ENCODE data around the gene STRADA. TPM values are rescaled to one million over a fixed set of nuclear protein-coding genes. Genes with fewer than 3 reads are reported as not detected.

The STRADA gene
- polyA plus RNA-seq, 3 donors from 2014 or later: 22.3 to 34.9 (median 33.0) TPM

DNA sequence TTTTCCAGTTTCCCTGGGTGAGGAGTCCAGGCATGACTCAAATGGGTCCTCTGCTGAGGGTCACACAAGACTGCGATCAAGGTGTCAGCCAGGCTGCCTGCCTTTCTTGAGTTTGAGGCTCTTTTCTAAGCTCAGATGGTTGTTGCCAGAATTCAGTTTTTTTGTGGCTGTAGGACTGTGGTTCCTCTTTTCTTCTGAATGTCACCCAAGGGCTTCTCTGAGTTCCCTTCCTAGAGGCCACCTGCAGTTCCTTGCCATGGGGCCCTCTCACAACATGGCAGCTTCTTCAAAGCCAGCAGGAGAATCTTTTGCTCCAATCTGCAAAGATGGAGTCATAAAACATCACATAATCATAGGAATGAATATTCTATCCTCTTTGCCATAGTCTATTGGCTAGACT, 59.2 kb downstream of the STRADA start:
- H3K4me3 Mint-ChIP-seq: no peak overlapping the region
- peaks cover 0 to 20% (median 19%) of the 10 kb centered on the region in 3 donors for H3K36me3 Mint-ChIP-seq
- H3K27ac Mint-ChIP-seq: peak overlapping the region in 2 of 6 donors; percentile 12 to 22
- H3K27me3 Mint-ChIP-seq (ENCODE audit: low read depth in 3 of 3): peaks cover 0 to 3% (median 0%) of the 10 kb centered on the region in 3 donors
- H3K9me3 Mint-ChIP-seq: no peaks in the 10 kb centered on the region
- DNase-seq: no peak
- peaks cover 0 to 2% of the 10 kb centered on the region in 2 donors for H3K4me1 Mint-ChIP-seq

DNA sequence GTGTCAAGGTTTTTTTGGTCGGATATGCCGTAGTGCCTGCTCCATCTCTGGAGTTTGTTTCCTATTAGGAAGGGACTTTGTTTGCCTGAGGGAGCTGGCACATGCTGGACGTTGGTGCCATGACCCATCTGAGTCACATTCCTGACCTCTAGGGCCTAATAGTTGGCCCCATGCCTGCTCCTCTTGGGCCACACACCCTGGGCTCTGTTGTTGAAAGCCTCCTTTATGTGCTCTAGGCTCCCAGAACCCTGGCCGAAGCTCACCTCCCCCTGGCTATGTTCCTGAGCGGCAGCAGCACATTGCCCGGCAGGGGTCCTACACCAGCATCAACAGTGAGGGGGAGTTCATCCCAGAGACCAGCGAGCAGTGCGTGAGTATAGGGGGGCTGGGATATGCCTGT, 60.1 kb downstream of the STRADA start:
- Mint-ChIP-seq H3K4me3 (no peak overlapping the region), H3K4me1 (peaks cover 0 to 2% of the 10 kb centered on the region in 2 donors), H3K9me3 (no peaks in the 10 kb centered on the region), H3K36me3 (peaks cover 0 to 20% (median 19%) of the 10 kb centered on the region in 3 donors), H3K27me3 (ENCODE audit: low read depth in 3 of 3) (peaks cover 0 to 3% (median 0%) of the 10 kb centered on the region in 3 donors), H3K27ac (peak overlapping the region in 3 of 6 donors; percentile 17 to 45 (median 36))
- DNase-seq: no peak

DNA sequence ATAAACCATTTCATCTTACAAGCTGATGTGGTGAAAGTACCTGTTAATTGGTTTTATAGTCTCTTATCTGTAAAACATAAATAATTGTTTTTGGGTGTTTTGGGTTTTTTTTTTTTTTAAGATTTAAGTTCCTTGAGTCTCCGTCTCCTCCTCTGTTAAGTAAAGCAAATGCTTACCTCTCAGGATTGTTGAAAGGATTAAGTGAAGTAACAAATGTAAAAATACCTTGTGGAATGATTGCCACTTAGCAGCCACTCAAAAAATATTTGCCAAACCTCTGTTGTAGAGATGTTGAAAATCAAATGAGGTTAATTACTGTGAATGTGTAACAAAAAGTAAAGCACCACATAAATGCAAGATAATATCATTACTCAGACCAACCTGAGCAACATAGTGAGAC, 60.9 kb downstream of the STRADA start:
- Mint-ChIP-seq H3K36me3 (peaks cover 3 to 18% (median 17%) of the 10 kb centered on the region in 3 donors), H3K9me3 (no peaks in the 10 kb centered on the region), H3K4me1 (peaks cover 0 to 4% of the 10 kb centered on the region in 2 donors), H3K4me3 (no peak overlapping the region), H3K27ac (no peak overlapping the region), H3K27me3 (ENCODE audit: low read depth in 3 of 3) (peaks cover 0 to 3% (median 0%) of the 10 kb centered on the region in 3 donors)
- DNase-seq: no peak

DNA sequence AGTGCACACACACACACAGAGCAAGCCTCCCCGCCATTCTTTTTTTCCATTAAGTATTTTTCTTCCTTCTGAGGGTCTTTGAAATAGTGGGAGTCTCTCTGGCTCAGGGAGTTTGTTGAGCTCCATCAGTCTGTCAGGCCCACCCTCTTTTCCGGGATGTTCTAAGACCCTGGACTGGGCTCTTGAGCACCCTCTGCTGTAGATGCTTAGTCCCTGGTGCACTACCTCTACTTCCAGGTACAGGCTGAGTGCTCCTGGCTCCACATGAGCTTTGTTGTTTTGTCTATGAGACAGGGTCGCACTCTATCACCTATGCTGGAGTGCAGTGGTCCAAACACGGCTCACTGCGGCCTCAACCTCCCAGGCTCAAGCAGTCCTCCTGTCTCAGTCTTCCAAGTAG, 62.4 kb downstream of the STRADA start:
- Mint-ChIP-seq H3K4me1 (peaks cover 0 to 6% of the 10 kb centered on the region in 2 donors), H3K36me3 (peaks cover 3 to 12% (median 11%) of the 10 kb centered on the region in 3 donors), H3K27ac (peak overlapping the region in 2 of 6 donors; percentile 34 to 53), H3K4me3 (no peak overlapping the region), H3K27me3 (ENCODE audit: low read depth in 3 of 3) (peaks cover 0 to 1% (median 0%) of the 10 kb centered on the region in 3 donors), H3K9me3 (no peaks in the 10 kb centered on the region)
- DNase-seq: no peak

DNA sequence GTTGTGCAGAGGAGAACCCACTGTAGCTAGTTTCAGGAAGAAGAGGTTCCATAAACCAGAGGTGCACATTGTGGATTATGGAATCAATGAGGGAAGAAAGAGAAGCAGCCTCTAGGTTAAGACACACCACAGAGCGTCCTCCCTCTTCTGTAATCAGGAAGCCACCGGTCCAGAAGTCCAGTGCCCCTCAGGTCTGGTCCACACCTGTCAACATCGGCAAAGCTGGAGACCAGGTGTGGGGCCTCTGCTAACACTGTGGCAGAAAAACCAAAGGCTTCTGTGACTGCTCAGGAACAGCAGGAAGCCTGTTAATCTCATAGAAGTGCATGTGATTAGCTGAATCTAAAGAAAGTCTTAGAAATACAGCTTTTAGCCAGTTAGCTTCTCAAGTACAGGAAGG, 65.0 kb downstream of the STRADA start:
- H3K4me1 Mint-ChIP-seq: peaks cover 0 to 6% of the 10 kb centered on the region in 2 donors
- peaks cover 0 to 8% (median 3%) of the 10 kb centered on the region in 3 donors for H3K36me3 Mint-ChIP-seq
- no peaks in the 10 kb centered on the region for H3K9me3 Mint-ChIP-seq
- H3K27me3 Mint-ChIP-seq (ENCODE audit: low read depth in 3 of 3): peaks cover 0 to 2% (median 0%) of the 10 kb centered on the region in 3 donors
- DNase-seq: no peak
- H3K27ac Mint-ChIP-seq: peak overlapping the region in 4 of 6 donors; percentile 18 to 65 (median 48)
- H3K4me3 Mint-ChIP-seq: no peak overlapping the region

DNA sequence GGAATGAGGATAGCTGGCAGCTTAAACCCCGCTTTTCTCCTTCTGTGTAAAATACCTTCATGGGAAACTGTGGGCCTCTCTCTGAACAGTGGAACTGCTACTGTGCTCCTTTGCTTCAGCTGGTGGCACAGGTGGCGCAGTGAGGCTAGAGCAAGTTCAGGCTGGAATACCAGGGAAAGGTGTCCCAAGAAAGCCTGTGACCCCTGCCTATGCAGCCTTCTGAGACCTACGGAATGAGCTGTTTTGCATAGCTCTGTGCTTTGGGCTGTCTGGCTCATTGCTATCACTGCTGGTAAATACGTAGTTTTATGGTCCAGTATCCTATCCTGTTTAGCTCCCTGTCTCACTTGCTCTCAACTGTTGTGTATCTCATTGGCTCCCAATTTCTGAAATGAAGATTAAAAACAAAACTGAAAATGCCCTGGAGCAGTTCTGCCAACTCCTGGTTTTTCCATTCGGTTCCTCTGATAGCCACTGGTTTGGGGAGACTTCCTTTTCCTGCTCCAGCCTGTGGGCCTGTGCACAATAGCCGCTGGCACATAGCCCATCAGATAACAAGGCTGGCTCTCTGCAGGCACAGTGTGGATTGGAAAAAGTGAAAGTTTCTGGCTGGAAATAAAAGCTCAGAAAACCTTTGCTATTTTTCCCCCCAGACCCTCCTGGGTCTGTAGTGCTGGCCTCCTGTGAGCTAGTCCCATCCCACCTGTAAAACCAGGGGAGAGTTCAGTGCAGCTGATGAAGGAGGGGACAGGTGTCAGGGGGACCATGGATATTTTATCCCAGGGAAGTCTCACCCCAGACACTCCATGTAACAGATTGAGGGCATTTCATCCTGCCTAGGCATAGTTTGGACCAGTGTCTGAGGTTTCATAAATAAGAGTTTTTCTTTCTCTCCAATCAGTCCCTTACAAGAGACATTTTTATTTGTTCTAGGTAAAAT, 65.7 kb downstream of the STRADA start:
- H3K36me3 Mint-ChIP-seq: peaks cover 1 to 10% (median 3%) of the 10 kb centered on the region in 3 donors
- DNase-seq: no peak
- H3K9me3 Mint-ChIP-seq: no peaks in the 10 kb centered on the region
- H3K27ac Mint-ChIP-seq: peak overlapping the region in 4 of 6 donors; percentile 18 to 65 (median 48)
- H3K27me3 Mint-ChIP-seq (ENCODE audit: low read depth in 3 of 3): peaks cover 0 to 2% (median 0%) of the 10 kb centered on the region in 3 donors
- H3K4me3 Mint-ChIP-seq: no peak overlapping the region
- H3K4me1 Mint-ChIP-seq: peaks cover 0 to 6% of the 10 kb centered on the region in 2 donors

DNA sequence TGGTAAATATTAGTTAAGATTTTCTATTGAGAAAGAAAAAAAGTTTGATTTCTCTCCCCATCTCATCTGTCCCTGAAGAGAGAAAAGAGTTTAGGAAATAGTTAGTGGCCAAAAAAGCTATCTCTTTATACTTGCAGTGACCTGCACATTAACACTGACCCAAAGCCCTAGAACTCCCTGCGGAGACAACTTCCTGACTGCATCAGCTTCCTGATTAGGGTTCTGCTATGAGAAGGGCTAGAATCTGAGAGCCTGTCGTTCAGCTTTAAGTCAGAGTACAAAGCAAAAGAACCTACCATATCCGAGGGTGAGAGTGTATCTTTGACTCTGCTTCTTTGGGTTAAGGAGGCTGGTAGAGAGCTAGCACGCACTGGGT, 66.4 kb downstream of the STRADA start:
- H3K4me3 Mint-ChIP-seq: no peak overlapping the region
- no peaks in the 10 kb centered on the region for H3K9me3 Mint-ChIP-seq
- H3K36me3 Mint-ChIP-seq: peaks cover 3 to 14% (median 4%) of the 10 kb centered on the region in 3 donors
- H3K4me1 Mint-ChIP-seq: peaks cover 0 to 6% of the 10 kb centered on the region in 2 donors
- no peak for DNase-seq
- peak overlapping the region in 1 of 6 donors; percentile 26 for H3K27ac Mint-ChIP-seq
- H3K27me3 Mint-ChIP-seq (ENCODE audit: low read depth in 3 of 3): peaks cover 0 to 2% (median 2%) of the 10 kb centered on the region in 3 donors

DNA sequence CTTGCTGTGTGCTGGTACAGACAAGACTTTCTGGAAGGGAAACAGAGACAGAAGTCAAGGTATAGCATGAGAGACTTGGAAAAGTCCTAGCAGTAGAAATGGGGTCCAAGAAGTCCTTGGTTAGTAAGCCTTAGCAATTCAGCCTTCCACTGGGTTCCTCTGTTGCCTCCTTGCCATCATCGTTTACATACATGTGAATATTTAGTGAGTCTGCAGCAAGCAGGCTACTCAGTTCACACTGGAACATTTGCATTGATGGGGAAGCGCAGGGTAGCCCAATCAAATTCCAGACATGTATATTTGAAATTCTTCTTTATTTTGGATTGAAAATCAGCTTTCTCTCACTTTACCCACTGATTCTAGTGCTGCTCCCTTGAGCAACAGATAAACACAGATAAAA, 68.7 kb downstream of the STRADA start:
- Mint-ChIP-seq H3K27me3 (ENCODE audit: low read depth in 3 of 3) (peaks cover 2 to 5% (median 2%) of the 10 kb centered on the region in 3 donors), H3K4me1 (peaks cover 0 to 6% of the 10 kb centered on the region in 2 donors), H3K4me3 (no peak overlapping the region), H3K9me3 (no peaks in the 10 kb centered on the region), H3K36me3 (peaks cover 8 to 19% (median 13%) of the 10 kb centered on the region in 3 donors), H3K27ac (peak overlapping the region in 2 of 6 donors; percentile 2 to 68)
- no peak for DNase-seq

DNA sequence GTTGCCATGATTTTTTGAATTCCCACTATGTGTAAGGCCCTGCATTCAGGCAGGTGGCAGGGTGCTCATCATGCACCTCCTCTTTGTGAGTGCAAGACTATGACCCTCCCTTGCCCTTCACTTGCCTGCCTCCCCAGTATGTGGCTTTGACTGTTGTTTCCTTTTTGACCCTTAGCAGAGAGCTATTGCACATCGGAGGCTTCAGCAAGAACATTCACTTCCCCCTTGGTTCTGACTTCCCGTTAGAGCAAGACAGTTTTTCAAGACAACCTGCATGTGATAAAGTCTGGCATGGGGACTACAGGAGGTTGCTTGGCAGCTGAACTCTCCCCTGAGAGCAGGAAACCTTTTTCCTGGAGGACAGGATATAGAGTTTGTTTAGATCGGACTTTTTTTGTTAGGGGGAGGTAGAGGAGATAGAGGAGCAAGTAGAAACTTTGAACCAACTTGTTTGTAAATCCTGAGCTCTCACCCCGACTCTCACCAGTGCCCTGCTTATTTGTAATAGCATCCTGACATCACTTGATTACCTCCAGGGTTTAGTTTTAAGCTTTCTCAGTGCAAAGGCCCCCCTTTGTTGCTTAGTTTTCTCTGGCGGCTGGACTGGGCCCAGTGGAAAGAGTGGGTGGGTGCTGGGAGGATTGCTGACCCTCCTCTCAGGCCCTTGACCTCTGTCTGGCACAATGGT, 75.9 kb downstream of the STRADA start:
- Mint-ChIP-seq H3K36me3 (peaks cover 17 to 28% (median 20%) of the 10 kb centered on the region in 3 donors), H3K4me3 (peak overlapping the region in 4 of 5 donors; percentile 40 to 68 (median 52)), H3K9me3 (no peaks in the 10 kb centered on the region), H3K27me3 (ENCODE audit: low read depth in 3 of 3) (peaks cover 1 to 4% (median 2%) of the 10 kb centered on the region in 3 donors), H3K4me1 (peaks cover 22 to 27% of the 10 kb centered on the region in 2 donors), H3K27ac (peak overlapping the region; percentile 79 to 92 (median 90))
- peak in 2 of 3 donors; percentile 3 to 6 for DNase-seq

DNA sequence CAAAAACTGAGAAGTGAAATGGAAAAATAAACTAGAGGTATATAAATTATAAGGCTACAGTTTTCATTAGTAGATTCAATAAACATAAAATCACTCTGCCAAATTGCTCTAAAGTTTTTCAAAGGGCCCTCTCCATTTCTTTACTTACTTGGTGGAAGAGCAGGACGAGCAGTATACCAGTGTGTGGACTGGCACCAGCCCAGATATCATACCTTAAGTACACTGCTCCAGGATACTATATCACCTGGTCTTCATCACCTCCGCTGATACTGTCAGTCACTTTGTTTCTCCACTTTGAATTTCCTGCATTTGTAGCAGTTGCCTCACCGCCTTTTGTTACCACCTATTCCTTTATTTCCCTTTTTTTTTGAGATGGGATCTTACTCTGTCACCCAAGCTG, 81.7 kb downstream of the STRADA start:
- DNase-seq: no peak
- H3K27ac Mint-ChIP-seq: peak overlapping the region in 2 of 6 donors; percentile 40 to 61
- H3K36me3 Mint-ChIP-seq: peaks cover 17 to 34% (median 23%) of the 10 kb centered on the region in 3 donors
- H3K4me3 Mint-ChIP-seq: no peak overlapping the region
- no peaks in the 10 kb centered on the region for H3K9me3 Mint-ChIP-seq
- peaks cover 0 to 1% (median 0%) of the 10 kb centered on the region in 3 donors for H3K27me3 Mint-ChIP-seq (ENCODE audit: low read depth in 3 of 3)
- peaks cover 7 to 8% of the 10 kb centered on the region in 2 donors for H3K4me1 Mint-ChIP-seq

DNA sequence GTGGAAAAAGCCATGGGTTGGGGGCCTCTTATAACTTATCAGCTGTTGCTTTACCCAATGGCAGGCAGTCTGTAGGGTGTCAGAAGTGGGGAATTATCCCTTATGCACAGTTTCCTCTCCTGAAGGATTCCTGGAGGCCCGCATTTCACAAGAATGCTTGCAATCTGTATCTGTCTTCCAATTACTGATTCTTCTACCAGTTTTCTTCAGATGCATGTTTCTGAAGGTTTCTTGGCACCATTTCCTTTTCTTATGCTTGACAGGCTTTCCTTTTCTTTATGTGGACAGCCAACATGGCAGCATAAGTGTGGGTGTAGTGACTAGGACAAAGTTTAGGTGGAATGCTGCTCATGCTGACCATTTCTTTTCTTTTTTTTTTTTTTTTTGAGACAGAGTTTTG, 83.2 kb downstream of the STRADA start:
- no peak for DNase-seq
- peaks cover 22 to 40% (median 22%) of the 10 kb centered on the region in 3 donors for H3K36me3 Mint-ChIP-seq
- no peak overlapping the region for H3K4me3 Mint-ChIP-seq
- no peak overlapping the region for H3K27ac Mint-ChIP-seq
- H3K4me1 Mint-ChIP-seq: no peaks in the 10 kb centered on the region
- no peaks in the 10 kb centered on the region for H3K9me3 Mint-ChIP-seq
- H3K27me3 Mint-ChIP-seq (ENCODE audit: low read depth in 3 of 3): peaks cover 0 to 1% (median 0%) of the 10 kb centered on the region in 3 donors

DNA sequence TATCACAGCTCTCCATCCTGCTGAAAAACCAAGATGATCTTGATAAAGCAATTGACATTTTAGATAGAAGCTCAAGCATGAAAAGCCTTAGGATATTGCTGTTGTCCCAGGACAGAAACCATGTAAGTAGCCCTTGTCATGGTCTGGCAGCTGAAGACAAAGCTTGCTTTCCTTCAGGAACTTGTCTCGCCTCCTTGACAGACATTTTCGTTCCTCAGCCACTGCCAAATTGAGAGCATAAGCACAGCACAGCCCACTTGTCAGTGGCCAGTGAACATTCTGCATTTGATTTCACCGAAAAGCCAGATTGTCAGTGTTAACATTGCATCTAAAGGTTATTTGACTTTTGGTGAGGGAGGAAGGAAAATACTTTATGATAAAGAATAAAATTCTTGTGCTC, 83.8 kb downstream of the STRADA start:
- H3K9me3 Mint-ChIP-seq: no peaks in the 10 kb centered on the region
- peak overlapping the region in 2 of 6 donors; percentile 8 to 49 for H3K27ac Mint-ChIP-seq
- no peak for DNase-seq
- H3K4me1 Mint-ChIP-seq: no peaks in the 10 kb centered on the region
- H3K4me3 Mint-ChIP-seq: no peak overlapping the region
- peaks cover 22 to 44% (median 22%) of the 10 kb centered on the region in 3 donors for H3K36me3 Mint-ChIP-seq
- no peaks in the 10 kb centered on the region for H3K27me3 Mint-ChIP-seq (ENCODE audit: low read depth in 3 of 3)

DNA sequence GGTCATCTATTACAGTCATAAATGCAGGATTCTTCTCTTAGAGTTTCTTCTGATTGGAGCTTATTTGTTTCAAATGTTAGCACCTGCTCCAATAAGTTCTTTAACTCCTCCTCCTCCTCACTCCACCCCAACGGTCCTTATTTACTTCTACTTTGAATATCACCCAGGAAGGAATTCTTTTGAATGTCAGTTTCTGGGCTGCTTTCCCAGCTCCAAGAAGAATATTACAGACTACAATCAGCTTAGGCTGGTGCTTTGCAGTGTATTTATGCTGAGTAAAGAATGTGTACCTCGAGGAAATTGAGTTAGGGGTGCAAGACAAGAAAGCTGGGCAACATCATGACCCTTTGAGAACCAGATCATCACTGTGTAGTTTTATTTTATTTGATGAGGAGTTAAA, 88.5 kb downstream of the STRADA start:
- Mint-ChIP-seq H3K4me1 (peaks cover 10 to 11% of the 10 kb centered on the region in 2 donors), H3K9me3 (no peaks in the 10 kb centered on the region), H3K27me3 (ENCODE audit: low read depth in 3 of 3) (no peaks in the 10 kb centered on the region), H3K4me3 (no peak overlapping the region), H3K36me3 (peaks cover 12 to 33% (median 22%) of the 10 kb centered on the region in 3 donors), H3K27ac (peak overlapping the region in 2 of 6 donors; percentile 9 to 23)
- DNase-seq: no peak
